HepG2 (cell line): ENCODE measurements around the gene KLHL13.
"Not testable (repeated sequence)": the region's sequence is repeated elsewhere in the genome, so short reads cannot be mapped to it uniquely, and the experiment has no call there.

ENCODE experiments used
- POLR2A ChIP-seq, 2 experiments: IDR thresholded peaks; 2 replicates each; pipeline ENCODE4 v1.6.1; 2011; ENCODE audit warnings: low read depth in 2 of 2, low read length in 2 of 2, mild to moderate bottlenecking in 1 of 2, moderate library complexity in 1 of 2; ENCODE audit not compliant: insufficient read depth in 1 of 2
- POLR2AphosphoS5 ChIP-seq: IDR thresholded peaks from 2 replicates; pipeline ENCODE4 v1.6.1; 2012; ENCODE audit warnings: low read depth, low read length
- SETDB1 ChIP-seq: sonication (generic); formaldehyde crosslinking; IDR thresholded peaks from 2 replicates; pipeline ENCODE4 v1.5.1; 2020; ENCODE audit warnings: missing genetic modification reagents, mild to moderate bottlenecking, borderline replicate concordance
- SKI ChIP-seq: fragments of 450-650 bp; IDR thresholded peaks from one replicate; pipeline ENCODE4 v1.6.1; 2018; ENCODE audit warnings: mild to moderate bottlenecking; ENCODE audit not compliant: partially characterized antibody
- TEAD2 ChIP-seq: sonication (generic); formaldehyde crosslinking; IDR thresholded peaks from 2 replicates; pipeline ENCODE4 v1.9.0; 2021; ENCODE audit warnings: missing genetic modification reagents

- TF ChIP-seq TEAD2 (CRISPR knock-in tag); POLR2AphosphoS5; SETDB1 (CRISPR knock-in tag); POLR2A (IDR thresholded peaks at IDR 0.05; ENCODE audit: insufficient read depth in 1 of 2, low read depth in 2 of 2, low read length in 2 of 2); SKI: not testable (repeated sequence)
Measured at GRCh38 chrX:118124243-118124642, 7.6 kb upstream of the KLHL13 start.
